Neural cell (in vitro differentiated cells): Measurements from ENCODE around the gene RPL29. TPM values are rescaled to one million over a fixed set of nuclear protein-coding genes. Genes with fewer than 3 reads are reported as not detected.
A peak's percentile ranks its signal among the peaks of the same experiment; 100 is the strongest.

Source experiments
- H2AFZ ChIP-seq: fragments of 200-600, 300-800 bp; sonication (generic), shearing (Covaris generic); 2 replicates; pipeline ENCODE4 v1.6.0; 2014; ENCODE audit warnings: low read depth, mild to moderate bottlenecking, antibody characterized with exemption, low read length, moderate library complexity
- H3F3A ChIP-seq: fragments of 200-600 bp; shearing (Covaris generic); 2 replicates; pipeline ENCODE4 v1.6.1; 2016; ENCODE audit warnings: mild to moderate bottlenecking, moderate library complexity, mixed read lengths, antibody characterized with exemption, low read length; ENCODE audit not compliant: insufficient read depth, poor library complexity, severe bottlenecking
- H3K27ac ChIP-seq: fragments of 200-600, 300-800 bp; sonication (generic), shearing (Covaris generic); 2 replicates; pipeline ENCODE4 v1.5.1; 2014; ENCODE audit warnings: mild to moderate bottlenecking, low read length, moderate library complexity
- H3K27me3 ChIP-seq: fragments of 300-800, 200-600 bp; sonication (generic), shearing (Covaris generic); 2 replicates; pipeline ENCODE4 v1.6.0; 2014; ENCODE audit warnings: mild to moderate bottlenecking, low read depth, low read length, moderate library complexity; ENCODE audit not compliant: insufficient read depth
- H3K36me3 ChIP-seq: fragments of 300-800, 200-600 bp; sonication (generic), shearing (Covaris generic); 2 replicates; pipeline ENCODE4 v1.5.1; 2014; ENCODE audit warnings: mild to moderate bottlenecking, antibody characterized with exemption, low read length, moderate library complexity; ENCODE audit not compliant: insufficient read depth
- H3K4me2 ChIP-seq: fragments of 300-800, 200-600 bp; sonication (generic), shearing (Covaris generic); 2 replicates; pipeline ENCODE4 v1.6.0; 2014; ENCODE audit warnings: mild to moderate bottlenecking, low read length
- H3K4me3 ChIP-seq: fragments of 300-800, 200-600 bp; sonication (generic), shearing (Covaris generic); 2 replicates; pipeline ENCODE4 v1.5.1; 2014; ENCODE audit warnings: mild to moderate bottlenecking, low read length, moderate library complexity
- H3K79me2 ChIP-seq: fragments of 200-600 bp; shearing (Covaris generic); replicated peaks from 2 replicates; pipeline ENCODE4 v1.6.0; 2014; ENCODE audit warnings: mild to moderate bottlenecking, low read length, moderate library complexity; ENCODE audit not compliant: insufficient read depth
- H3K9ac ChIP-seq: fragments of 300-800, 200-600 bp; sonication (generic), shearing (Covaris generic); 2 replicates; pipeline ENCODE4 v1.6.1; 2016; ENCODE audit warnings: mild to moderate bottlenecking, low read length, mixed read lengths
- H3K9me2 ChIP-seq: fragments of 200-600 bp; shearing (Covaris generic); 2 replicates; pipeline ENCODE4 v1.6.1; 2016; ENCODE audit warnings: mild to moderate bottlenecking, low read length, mixed read lengths; ENCODE audit not compliant: insufficient read depth
- H3K9me3 ChIP-seq: fragments of 200-600, 300-800 bp; sonication (generic), shearing (Covaris generic); 2 replicates; pipeline ENCODE4 v1.6.1; 2016; ENCODE audit warnings: mild to moderate bottlenecking, mixed run types, low read length, moderate library complexity, mixed read lengths
- H4K20me1 ChIP-seq: fragments of 200-600 bp; shearing (Covaris generic); 2 replicates; pipeline ENCODE4 v1.6.1; 2016; ENCODE audit warnings: mild to moderate bottlenecking, mixed run types; ENCODE audit not compliant: insufficient read depth
- EP300 ChIP-seq: fragments of 450-650 bp; conservative IDR thresholded peaks from 2 replicates; pipeline ENCODE4 v1.6.1; 2014; ENCODE audit warnings: antibody characterized with exemption, mild to moderate bottlenecking, moderate library complexity; ENCODE audit not compliant: poor library complexity, severe bottlenecking
- EZH2 ChIP-seq: fragments of 200-600, 300-800 bp; shearing (Covaris generic), sonication (generic); IDR thresholded peaks from 2 replicates; pipeline ENCODE4 v1.6.1; 2014; ENCODE audit warnings: antibody characterized with exemption, low read length, borderline replicate concordance, mild to moderate bottlenecking; ENCODE audit not compliant: insufficient read depth, poor library complexity, severe bottlenecking
- MXI1 ChIP-seq: fragments of 450-650 bp; conservative IDR thresholded peaks from 2 replicates; pipeline ENCODE4 v1.6.1; 2014; ENCODE audit warnings: antibody characterized with exemption, mild to moderate bottlenecking; ENCODE audit not compliant: poor library complexity, severe bottlenecking
- POLR2AphosphoS5 ChIP-seq: IDR thresholded peaks from 2 replicates; pipeline ENCODE4 v1.6.1; 2012
- RAD21 ChIP-seq: fragments of 450-650 bp; conservative IDR thresholded peaks from 2 replicates; pipeline ENCODE4 v1.6.1; 2014; ENCODE audit warnings: antibody characterized with exemption, mild to moderate bottlenecking, moderate library complexity
- SMC3 ChIP-seq: fragments of 450-650 bp; conservative IDR thresholded peaks from 2 replicates; pipeline ENCODE4 v1.6.1; 2014; ENCODE audit warnings: antibody characterized with exemption, mild to moderate bottlenecking, moderate library complexity; ENCODE audit not compliant: poor library complexity
- TAF1 ChIP-seq: IDR thresholded peaks from 2 replicates; pipeline ENCODE4 v1.6.1; 2012; ENCODE audit warnings: low read depth
- polyA plus RNA-seq: library from polyadenylated mRNA; depleted of rRNA; stranded (reverse); fragments of >200 nt; gene quantifications from 2 replicates; pipeline ENCODE4 v1.2.3, GENCODE V29; 2014
- TF ChIP-seq, protein P1 (sequence below): fragments of 450-650 bp; IDR thresholded peaks from 2 replicates; pipeline ENCODE4 v1.5.1; 2014; ENCODE audit warnings: antibody characterized with exemption, mild to moderate bottlenecking, moderate library complexity; ENCODE audit not compliant: poor library complexity, severe bottlenecking
- TF ChIP-seq, protein P2 (sequence below): IDR thresholded peaks from 2 replicates; pipeline ENCODE4 v1.6.1; 2012; ENCODE audit warnings: borderline replicate concordance

RPL29 gene
- polyA plus RNA-seq, 1 donor from 2014 or later: 846 TPM

DNA sequence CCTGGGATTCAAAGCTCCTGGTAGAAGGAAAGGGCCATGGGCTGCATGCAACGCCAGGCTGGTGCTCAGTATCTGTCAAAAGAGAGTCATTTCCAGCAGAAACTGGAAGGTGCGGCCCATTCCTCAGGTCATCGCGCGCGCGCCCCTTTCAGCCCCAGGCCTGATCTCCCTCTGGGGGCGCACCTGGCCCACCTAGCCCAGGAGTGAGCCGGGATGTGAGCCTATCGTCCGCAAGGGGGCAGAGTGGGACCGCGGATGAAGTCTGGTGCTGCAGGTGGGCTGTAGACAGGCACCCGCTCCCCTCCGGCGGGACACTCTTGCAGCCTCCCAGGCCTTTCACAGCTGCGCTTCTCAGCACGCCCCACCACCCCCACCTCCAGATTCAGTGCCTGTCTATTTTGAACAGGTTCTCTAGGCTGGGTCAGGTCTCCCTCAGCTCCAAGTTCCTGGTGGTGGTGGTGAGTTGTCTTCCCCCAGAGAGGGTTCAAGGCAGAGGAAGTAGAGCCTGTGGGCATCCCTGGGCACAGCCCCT is 5.8 kb upstream of the RPL29 start:
- Histone ChIP-seq H3K4me3 (peak overlapping the region; percentile 54), H3K9ac (peak overlapping the region; percentile 66), H3K27ac (peak overlapping the region; percentile 74)

DNA sequence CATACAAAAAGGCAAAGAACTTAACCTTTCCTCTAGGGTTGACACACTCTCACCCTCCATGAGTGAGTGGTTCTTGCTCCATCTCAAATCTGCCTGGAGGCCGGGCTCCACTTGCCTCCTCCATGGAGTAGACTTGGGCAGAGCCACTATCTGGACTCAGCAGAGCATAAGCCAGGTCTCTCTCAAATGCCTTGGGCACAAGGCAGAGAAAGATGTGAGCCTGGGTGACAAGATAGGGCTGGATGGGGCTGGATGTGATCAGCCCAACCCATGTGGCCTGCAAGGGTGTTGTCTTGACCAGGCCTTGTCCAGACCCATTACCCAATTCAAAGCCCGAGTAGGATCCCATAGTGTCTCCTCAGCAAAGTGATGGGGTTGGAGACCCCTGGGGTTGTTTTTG is 4.2 kb upstream of the RPL29 start:
- no peaks in the 10 kb centered on the region for H3K27me3 ChIP-seq
- no peak overlapping the region for H3K4me2 ChIP-seq
- no peaks in the 10 kb centered on the region for H3K9me2 ChIP-seq
- H2AFZ ChIP-seq: no peak overlapping the region
- no peak for TF ChIP-seq RAD21
- no peak overlapping the region for H3K4me3 ChIP-seq
- H3K9me3 ChIP-seq: no peaks in the 10 kb centered on the region
- no peaks in the 10 kb centered on the region for H3K36me3 ChIP-seq
- no peak overlapping the region for H3K9ac ChIP-seq
- H3F3A ChIP-seq: no peaks in the 10 kb centered on the region
- no peaks in the 10 kb centered on the region for H4K20me1 ChIP-seq
- no peak overlapping the region for H3K27ac ChIP-seq
- H3K79me2 ChIP-seq: peaks cover 5% of the 10 kb centered on the region

More for the DNA sequence above, 5.8 kb upstream of the RPL29 start:
- Histone ChIP-seq H3K36me3 (no peaks in the 10 kb centered on the region), H3K9me2 (no peaks in the 10 kb centered on the region), H3K9me3 (no peaks in the 10 kb centered on the region), H3F3A (no peaks in the 10 kb centered on the region), H2AFZ (no peak overlapping the region), H3K4me2 (peak overlapping the region; percentile 43), H3K27me3 (no peaks in the 10 kb centered on the region), H4K20me1 (no peaks in the 10 kb centered on the region), H3K79me2 (no peaks in the 10 kb centered on the region)
- TF ChIP-seq EP300 (peak; percentile 35), SMC3 (peak; percentile 99), EZH2 (no peak), MXI1 (peak; percentile 45), TAF1 (no peak), POLR2AphosphoS5 (peak; percentile 52), RAD21 (peak; percentile 100)
- TF ChIP-seq, protein P1, sequence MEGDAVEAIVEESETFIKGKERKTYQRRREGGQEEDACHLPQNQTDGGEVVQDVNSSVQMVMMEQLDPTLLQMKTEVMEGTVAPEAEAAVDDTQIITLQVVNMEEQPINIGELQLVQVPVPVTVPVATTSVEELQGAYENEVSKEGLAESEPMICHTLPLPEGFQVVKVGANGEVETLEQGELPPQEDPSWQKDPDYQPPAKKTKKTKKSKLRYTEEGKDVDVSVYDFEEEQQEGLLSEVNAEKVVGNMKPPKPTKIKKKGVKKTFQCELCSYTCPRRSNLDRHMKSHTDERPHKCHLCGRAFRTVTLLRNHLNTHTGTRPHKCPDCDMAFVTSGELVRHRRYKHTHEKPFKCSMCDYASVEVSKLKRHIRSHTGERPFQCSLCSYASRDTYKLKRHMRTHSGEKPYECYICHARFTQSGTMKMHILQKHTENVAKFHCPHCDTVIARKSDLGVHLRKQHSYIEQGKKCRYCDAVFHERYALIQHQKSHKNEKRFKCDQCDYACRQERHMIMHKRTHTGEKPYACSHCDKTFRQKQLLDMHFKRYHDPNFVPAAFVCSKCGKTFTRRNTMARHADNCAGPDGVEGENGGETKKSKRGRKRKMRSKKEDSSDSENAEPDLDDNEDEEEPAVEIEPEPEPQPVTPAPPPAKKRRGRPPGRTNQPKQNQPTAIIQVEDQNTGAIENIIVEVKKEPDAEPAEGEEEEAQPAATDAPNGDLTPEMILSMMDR: peak; percentile 100
- TF ChIP-seq, protein P2, sequence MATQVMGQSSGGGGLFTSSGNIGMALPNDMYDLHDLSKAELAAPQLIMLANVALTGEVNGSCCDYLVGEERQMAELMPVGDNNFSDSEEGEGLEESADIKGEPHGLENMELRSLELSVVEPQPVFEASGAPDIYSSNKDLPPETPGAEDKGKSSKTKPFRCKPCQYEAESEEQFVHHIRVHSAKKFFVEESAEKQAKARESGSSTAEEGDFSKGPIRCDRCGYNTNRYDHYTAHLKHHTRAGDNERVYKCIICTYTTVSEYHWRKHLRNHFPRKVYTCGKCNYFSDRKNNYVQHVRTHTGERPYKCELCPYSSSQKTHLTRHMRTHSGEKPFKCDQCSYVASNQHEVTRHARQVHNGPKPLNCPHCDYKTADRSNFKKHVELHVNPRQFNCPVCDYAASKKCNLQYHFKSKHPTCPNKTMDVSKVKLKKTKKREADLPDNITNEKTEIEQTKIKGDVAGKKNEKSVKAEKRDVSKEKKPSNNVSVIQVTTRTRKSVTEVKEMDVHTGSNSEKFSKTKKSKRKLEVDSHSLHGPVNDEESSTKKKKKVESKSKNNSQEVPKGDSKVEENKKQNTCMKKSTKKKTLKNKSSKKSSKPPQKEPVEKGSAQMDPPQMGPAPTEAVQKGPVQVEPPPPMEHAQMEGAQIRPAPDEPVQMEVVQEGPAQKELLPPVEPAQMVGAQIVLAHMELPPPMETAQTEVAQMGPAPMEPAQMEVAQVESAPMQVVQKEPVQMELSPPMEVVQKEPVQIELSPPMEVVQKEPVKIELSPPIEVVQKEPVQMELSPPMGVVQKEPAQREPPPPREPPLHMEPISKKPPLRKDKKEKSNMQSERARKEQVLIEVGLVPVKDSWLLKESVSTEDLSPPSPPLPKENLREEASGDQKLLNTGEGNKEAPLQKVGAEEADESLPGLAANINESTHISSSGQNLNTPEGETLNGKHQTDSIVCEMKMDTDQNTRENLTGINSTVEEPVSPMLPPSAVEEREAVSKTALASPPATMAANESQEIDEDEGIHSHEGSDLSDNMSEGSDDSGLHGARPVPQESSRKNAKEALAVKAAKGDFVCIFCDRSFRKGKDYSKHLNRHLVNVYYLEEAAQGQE: no peak

DNA sequence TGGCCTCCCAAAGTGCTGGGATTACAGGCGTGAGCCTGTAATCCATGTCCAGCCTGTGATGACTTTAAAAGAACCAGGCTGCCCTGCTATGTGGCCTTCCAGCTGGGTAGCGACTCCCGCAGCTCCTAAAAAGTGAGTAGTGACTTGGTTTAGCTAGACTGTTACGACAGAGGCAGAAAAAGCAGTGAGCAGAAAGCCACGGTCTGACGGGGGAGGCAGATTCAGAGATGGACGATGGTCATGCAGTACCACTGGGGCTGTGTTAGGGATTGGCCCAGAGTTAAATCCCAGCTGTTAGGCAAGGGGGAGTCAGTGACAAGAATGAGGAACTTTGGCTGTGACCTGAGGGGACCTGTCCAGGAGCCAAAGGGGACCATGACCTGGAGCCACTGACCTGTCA is 3.1 kb upstream of the RPL29 start:
- no peak overlapping the region for H3K9ac ChIP-seq
- no peaks in the 10 kb centered on the region for H3K9me3 ChIP-seq
- TF ChIP-seq, protein P2: no peak
- TF ChIP-seq MXI1 (no peak), POLR2AphosphoS5 (no peak), EP300 (no peak), RAD21 (no peak), SMC3 (no peak), TAF1 (no peak), EZH2 (no peak)
- TF ChIP-seq, protein P1: no peak
- no peaks in the 10 kb centered on the region for H3K9me2 ChIP-seq
- H4K20me1 ChIP-seq: no peaks in the 10 kb centered on the region
- H3K4me3 ChIP-seq: no peak overlapping the region
- H3K36me3 ChIP-seq: peaks cover 5% of the 10 kb centered on the region
- H3K27me3 ChIP-seq: no peaks in the 10 kb centered on the region
- peaks cover 9% of the 10 kb centered on the region for H3K79me2 ChIP-seq
- no peak overlapping the region for H2AFZ ChIP-seq
- H3F3A ChIP-seq: no peaks in the 10 kb centered on the region
- no peak overlapping the region for H3K27ac ChIP-seq
- H3K4me2 ChIP-seq: no peak overlapping the region
